ENCODE measurements around the gene OLFM1. TPM values are rescaled to one million over a fixed set of nuclear protein-coding genes. Genes with fewer than 3 reads are reported as not detected.

Gene OLFM1
- total RNA-seq, 1 experiment from 2014 or later: 0.39 TPM

- H3K36me3 ChIP-seq (ENCODE audit: control insufficient read depth, insufficient read depth, low read length): no peaks in the 10 kb centered on the region
- CTCF ChIA-PET: no interaction called here
- intact Hi-C loops (cut with micrococcal nuclease; ENCODE audit: unreplicated experiment) (no loop called here), in situ Hi-C loops (cut with HindIII; ENCODE audit: low pct_unique_long_range_greater_than_20kb, low sequenced_read_pairs) (no loop called here)
- no peaks in the 10 kb centered on the region for H3K4me1 ChIP-seq (ENCODE audit: control insufficient read depth, insufficient read depth, low read length)
- DNase-seq (ENCODE audit: low read depth, low spot score) (no peak), ATAC-seq (no peak)
- no peak overlapping the region for H3K4me3 ChIP-seq (ENCODE audit: low read depth in 2 of 2, low read length in 2 of 2)
- TF ChIP-seq REST (IDR thresholded peaks at IDR 0.05; ENCODE audit: insufficient read depth in 1 of 2, low read depth in 2 of 2, low read length in 1 of 2): no peak
- no peak for TF ChIP-seq POLR2AphosphoS5 (IDR thresholded peaks at IDR 0.05; ENCODE audit: low read depth, low read length)
- no peak for TF ChIP-seq TCF7L2 (IDR thresholded peaks at IDR 0.05; ENCODE audit: low read depth, low read length)
- no peak for TF ChIP-seq CTCF (IDR thresholded peaks at IDR 0.05)
- no peak for TF ChIP-seq SIN3A (IDR thresholded peaks at IDR 0.05; ENCODE audit: borderline replicate concordance, insufficient read depth, low read depth, low read length)
- H3K27ac ChIP-seq (ENCODE audit: low read length): no peak overlapping the region
- no peaks in the 10 kb centered on the region; the same call in 1 of the 2 replicates for H3K27me3 ChIP-seq (ENCODE audit: control insufficient read depth, insufficient read depth, low read length)
- H3K9me3 ChIP-seq (ENCODE audit: control insufficient read depth, insufficient read depth, low read depth, low read length): no peaks in the 10 kb centered on the region
- POLR2A ChIA-PET: no interaction called here
- no TSS peak for BruUV-seq (replicated peaks)
Observed at GRCh38 chr9:135167356-135167755, 79.9 kb downstream of the OLFM1 start.

- DNase-seq (ENCODE audit: low read depth, low spot score) (no peak), ATAC-seq (no peak)
- Histone ChIP-seq H3K4me1 (ENCODE audit: control insufficient read depth, insufficient read depth, low read length) (no peaks in the 10 kb centered on the region), H3K4me3 (ENCODE audit: low read depth in 2 of 2, low read length in 2 of 2) (no peak overlapping the region), H3K36me3 (ENCODE audit: control insufficient read depth, insufficient read depth, low read length) (no peaks in the 10 kb centered on the region), H3K27me3 (ENCODE audit: control insufficient read depth, insufficient read depth, low read length) (no peaks in the 10 kb centered on the region), H3K9me3 (ENCODE audit: control insufficient read depth, insufficient read depth, low read depth, low read length) (no peaks in the 10 kb centered on the region), H3K27ac (ENCODE audit: low read length) (no peak overlapping the region)
- in situ Hi-C loops (cut with HindIII; ENCODE audit: low pct_unique_long_range_greater_than_20kb, low sequenced_read_pairs): no loop called here
- CTCF ChIA-PET: no interaction called here
- intact Hi-C loops (cut with micrococcal nuclease; ENCODE audit: unreplicated experiment): no loop called here
- no TSS peak for BruUV-seq (replicated peaks)
- no peak for TF ChIP-seq SIN3A (IDR thresholded peaks at IDR 0.05; ENCODE audit: borderline replicate concordance, insufficient read depth, low read depth, low read length)
- TF ChIP-seq POLR2AphosphoS5 (IDR thresholded peaks at IDR 0.05; ENCODE audit: low read depth, low read length): no peak
- TF ChIP-seq TCF7L2 (IDR thresholded peaks at IDR 0.05; ENCODE audit: low read depth, low read length): no peak
- no peak for TF ChIP-seq CTCF (IDR thresholded peaks at IDR 0.05)
- no peak for TF ChIP-seq REST (IDR thresholded peaks at IDR 0.05; ENCODE audit: insufficient read depth in 1 of 2, low read depth in 2 of 2, low read length in 1 of 2)
- POLR2A ChIA-PET: no interaction called here
Observed at GRCh38 chr9:135167849-135168655, 80.6 kb downstream of the OLFM1 start.

Measured in Panc1 (cell line).